Measurements from ENCODE around the gene GALNS. TPM values are rescaled to one million over a fixed set of nuclear protein-coding genes. Genes with fewer than 3 reads are reported as not detected.
A peak's percentile ranks its signal among the peaks of the same experiment; 100 is the strongest.

Gene GALNS
- total and polyA plus RNA-seq, 2 of the 13 experiments (the other 11 are each of a cell fraction or from before 2014, with no cell fraction given): 9.2 to 9.8 TPM

DNA sequence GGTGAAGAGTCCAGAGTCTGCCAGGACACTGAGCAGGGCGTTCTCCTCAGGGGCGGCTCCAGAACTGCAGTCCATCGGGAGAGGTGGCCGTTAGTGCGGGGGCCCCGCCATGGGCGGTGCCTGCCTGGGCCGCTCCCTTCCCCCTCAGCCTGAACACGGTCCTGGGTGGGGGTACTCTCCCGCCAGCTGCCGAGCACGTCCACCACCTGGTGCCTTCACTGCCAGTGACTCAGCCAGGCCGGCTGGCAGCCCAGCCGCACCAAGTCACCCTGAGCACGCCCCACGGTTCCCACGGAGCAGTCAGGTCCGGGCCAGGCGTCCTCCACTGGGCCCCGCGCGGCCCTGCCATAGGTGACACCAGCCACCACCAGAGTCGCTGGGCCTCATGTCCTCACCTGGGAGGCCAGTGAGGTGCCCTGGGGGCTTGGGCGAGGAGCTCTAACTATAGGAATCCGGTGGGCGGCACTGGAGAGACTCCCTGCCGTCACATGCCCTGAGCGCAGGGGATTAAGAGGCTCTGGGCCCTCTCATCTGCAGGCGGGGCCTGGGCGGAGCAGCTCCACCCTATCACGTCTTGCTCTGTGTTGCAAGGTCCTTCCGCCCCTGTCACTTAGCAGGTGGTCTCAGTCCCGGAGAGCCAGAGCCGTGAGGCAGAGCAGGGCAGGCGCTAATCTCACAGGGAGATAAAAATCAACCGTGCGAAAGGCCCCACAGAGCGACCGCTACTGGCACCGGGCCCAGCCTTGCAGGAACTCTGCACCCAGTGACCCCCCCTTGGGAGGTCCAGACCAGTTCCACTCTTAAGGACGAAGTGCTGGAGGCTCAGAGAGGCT, 86.1 kb downstream of the GALNS start (continued):
- TF ChIP-seq ZFYVE20 (CRISPR knock-in tag; IDR thresholded peaks at IDR 0.05; ENCODE audit: borderline replicate concordance, low read depth) (0 out of 2 replicates have a peak, but pooled peaks have one; percentile 32), ZNF605 (CRISPR knock-in tag; IDR thresholded peaks at IDR 0.05) (peak; percentile 84), LRRFIP1 (CRISPR knock-in tag; conservative IDR thresholded peaks at IDR 0.05) (no peak), PAXIP1 (CRISPR knock-in tag; conservative IDR thresholded peaks at IDR 0.05) (0 out of 2 replicates have a peak, but pooled peaks have one; percentile 28), NONO (IDR thresholded peaks at IDR 0.05) (no peak), NONO (CRISPR knock-in tag; conservative IDR thresholded peaks at IDR 0.05) (0 out of 2 replicates have a peak, but pooled peaks have one; percentile 40), ZNF749 (CRISPR knock-in tag; IDR thresholded peaks at IDR 0.05; ENCODE audit: borderline replicate concordance) (no peak), ATF2 (CRISPR knock-in tag; IDR thresholded peaks at IDR 0.05) (0 out of 2 replicates have a peak, but pooled peaks have one; percentile 30), HNF4A (CRISPR knock-in tag; IDR thresholded peaks at IDR 0.05) (peak; percentile 68), MIXL1 (CRISPR knock-in tag; IDR thresholded peaks at IDR 0.05) (no peak), ZNF280D (CRISPR knock-in tag; IDR thresholded peaks at IDR 0.05) (no peak), NFIB (CRISPR knock-in tag; IDR thresholded peaks at IDR 0.05; ENCODE audit: borderline replicate concordance) (0 out of 2 replicates have a peak, but pooled peaks have one; percentile 7)
- TF ChIP-seq, protein P1, sequence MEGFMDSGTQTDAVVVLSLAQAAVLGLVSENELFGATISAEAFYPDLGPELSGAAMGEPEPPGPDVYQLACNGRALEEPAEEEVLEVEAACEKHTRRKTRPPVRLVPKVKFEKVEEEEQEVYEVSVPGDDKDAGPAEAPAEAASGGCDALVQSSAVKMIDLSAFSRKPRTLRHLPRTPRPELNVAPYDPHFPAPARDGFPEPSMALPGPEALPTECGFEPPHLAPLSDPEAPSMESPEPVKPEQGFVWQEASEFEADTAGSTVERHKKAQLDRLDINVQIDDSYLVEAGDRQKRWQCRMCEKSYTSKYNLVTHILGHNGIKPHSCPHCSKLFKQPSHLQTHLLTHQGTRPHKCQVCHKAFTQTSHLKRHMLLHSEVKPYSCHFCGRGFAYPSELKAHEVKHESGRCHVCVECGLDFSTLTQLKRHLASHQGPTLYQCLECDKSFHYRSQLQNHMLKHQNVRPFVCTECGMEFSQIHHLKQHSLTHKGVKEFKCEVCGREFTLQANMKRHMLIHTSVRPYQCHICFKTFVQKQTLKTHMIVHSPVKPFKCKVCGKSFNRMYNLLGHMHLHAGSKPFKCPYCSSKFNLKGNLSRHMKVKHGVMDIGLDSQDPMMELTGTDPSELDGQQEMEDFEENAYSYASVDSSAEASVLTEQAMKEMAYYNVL (CRISPR knock-in tag; IDR thresholded peaks at IDR 0.05; ENCODE audit: borderline replicate concordance): peak; percentile 47; the same call in 1 of the 2 replicates
